OCI-LY1 (cell line): ENCODE measurements around the gene MIA3.

Experiments used
- H2AFZ ChIP-seq: fragments of 200-600 bp; sonication (generic), shearing (Covaris generic); 2 replicates; pipeline ENCODE4 v1.6.0; 2014; ENCODE audit warnings: antibody characterized with exemption, mild to moderate bottlenecking, low read length
- H3F3A ChIP-seq: fragments of 200-600 bp; sonication (generic), shearing (Covaris generic); 2 replicates; pipeline ENCODE4 v1.6.0; 2014; ENCODE audit warnings: mild to moderate bottlenecking, antibody characterized with exemption, low read length, moderate library complexity; ENCODE audit not compliant: insufficient read depth
- H3K27ac ChIP-seq: fragments of 200-600 bp; sonication (generic); 2 replicates; pipeline ENCODE4 v1.5.1; 2014; ENCODE audit warnings: low read length, mixed run types, mild to moderate bottlenecking, low read depth; ENCODE audit not compliant: poor library complexity, severe bottlenecking
- H3K27me3 ChIP-seq: fragments of 200-600 bp; sonication (generic); 2 replicates; pipeline ENCODE4 v1.6.0; 2014; ENCODE audit warnings: antibody characterized with exemption, mild to moderate bottlenecking, low read length, moderate library complexity; ENCODE audit not compliant: insufficient read depth
- H3K36me3 ChIP-seq: fragments of 200-600 bp; sonication (generic); 2 replicates; pipeline ENCODE4 v1.6.1; 2014; ENCODE audit warnings: mild to moderate bottlenecking, antibody characterized with exemption, low read length, moderate library complexity, mixed read lengths; ENCODE audit not compliant: insufficient read depth
- H3K4me1 ChIP-seq: fragments of 200-600 bp; sonication (generic); 2 replicates; pipeline ENCODE4 v1.5.1; 2014; ENCODE audit warnings: mild to moderate bottlenecking, low read length, moderate library complexity; ENCODE audit not compliant: insufficient read depth, severe bottlenecking
- H3K4me2 ChIP-seq: fragments of 200-600 bp; sonication (generic), shearing (Covaris generic); 2 replicates; pipeline ENCODE4 v1.6.1; 2014; ENCODE audit warnings: low read length
- H3K4me3 ChIP-seq: fragments of 200-600 bp; sonication (generic); 2 replicates; pipeline ENCODE4 v1.5.1; 2014; ENCODE audit warnings: low read length, low read depth, mild to moderate bottlenecking, mixed read lengths; ENCODE audit not compliant: poor library complexity, severe bottlenecking
- H3K79me2 ChIP-seq: fragments of 200-600 bp; shearing (Covaris generic); 2 replicates; pipeline ENCODE4 v1.6.1; 2016; ENCODE audit warnings: mixed run types, low read length, mixed read lengths; ENCODE audit not compliant: insufficient read depth
- H3K9ac ChIP-seq: fragments of 200-600 bp; sonication (generic), shearing (Covaris generic); 2 replicates; pipeline ENCODE4 v1.6.1; 2014; ENCODE audit warnings: mild to moderate bottlenecking, low read length, mixed read lengths
- H3K9me2 ChIP-seq: fragments of 200-600 bp; sonication (generic), shearing (Covaris generic); 2 replicates; pipeline ENCODE4 v1.6.1; 2014; ENCODE audit warnings: low read depth, mild to moderate bottlenecking, low read length, mixed read lengths
- H3K9me3 ChIP-seq: fragments of 200-600 bp; shearing (Covaris generic); 2 replicates; pipeline ENCODE4 v1.6.1; 2014; ENCODE audit warnings: low read length, mixed read lengths
- H4K20me1 ChIP-seq: fragments of 200-600 bp; sonication (generic), shearing (Covaris generic); 2 replicates; pipeline ENCODE4 v1.6.0; 2016; ENCODE audit warnings: mild to moderate bottlenecking, low read length; ENCODE audit not compliant: insufficient read depth
- EZH2 ChIP-seq: fragments of 200-600 bp; sonication (generic), shearing (Covaris generic); IDR thresholded peaks from 2 replicates; pipeline ENCODE4 v1.8.0; 2017; ENCODE audit warnings: borderline replicate concordance, mixed run types, mild to moderate bottlenecking, antibody characterized with exemption, low read length, moderate library complexity, mixed read lengths
- TF ChIP-seq, protein P1 (sequence below): fragments of 200-600 bp; sonication (generic), shearing (Covaris generic); IDR thresholded peaks from 2 replicates; pipeline ENCODE4 v1.5.1; 2017; ENCODE audit warnings: mild to moderate bottlenecking, antibody characterized with exemption, low read length, moderate library complexity, mixed read lengths

MIA3 gene

GRCh38 chr1:222709700-222710153 lies 91.8 kb downstream of the MIA3 start:
- Histone ChIP-seq H3K4me3 (no peak overlapping the region), H3K79me2 (0 out of 2 replicates have a peak, but pooled peaks cover 11% of the 10 kb centered on the region), H3K4me1 (peaks cover 20% of the 10 kb centered on the region), H3K36me3 (peaks cover 1% of the 10 kb centered on the region; the same call in 1 of the 2 replicates), H3K27me3 (no peaks in the 10 kb centered on the region), H3K4me2 (peak overlapping the region; percentile 88; the same call in 1 of the 2 replicates), H4K20me1 (no peaks in the 10 kb centered on the region), H2AFZ (no peak overlapping the region), H3K9ac (no peak overlapping the region), H3K9me2 (no peaks in the 10 kb centered on the region), H3K27ac (no peak overlapping the region), H3F3A (peaks cover 3% of the 10 kb centered on the region; the same call in 1 of the 2 replicates), H3K9me3 (peaks cover 6% of the 10 kb centered on the region)
- TF ChIP-seq EZH2: no peak
- TF ChIP-seq, protein P1, sequence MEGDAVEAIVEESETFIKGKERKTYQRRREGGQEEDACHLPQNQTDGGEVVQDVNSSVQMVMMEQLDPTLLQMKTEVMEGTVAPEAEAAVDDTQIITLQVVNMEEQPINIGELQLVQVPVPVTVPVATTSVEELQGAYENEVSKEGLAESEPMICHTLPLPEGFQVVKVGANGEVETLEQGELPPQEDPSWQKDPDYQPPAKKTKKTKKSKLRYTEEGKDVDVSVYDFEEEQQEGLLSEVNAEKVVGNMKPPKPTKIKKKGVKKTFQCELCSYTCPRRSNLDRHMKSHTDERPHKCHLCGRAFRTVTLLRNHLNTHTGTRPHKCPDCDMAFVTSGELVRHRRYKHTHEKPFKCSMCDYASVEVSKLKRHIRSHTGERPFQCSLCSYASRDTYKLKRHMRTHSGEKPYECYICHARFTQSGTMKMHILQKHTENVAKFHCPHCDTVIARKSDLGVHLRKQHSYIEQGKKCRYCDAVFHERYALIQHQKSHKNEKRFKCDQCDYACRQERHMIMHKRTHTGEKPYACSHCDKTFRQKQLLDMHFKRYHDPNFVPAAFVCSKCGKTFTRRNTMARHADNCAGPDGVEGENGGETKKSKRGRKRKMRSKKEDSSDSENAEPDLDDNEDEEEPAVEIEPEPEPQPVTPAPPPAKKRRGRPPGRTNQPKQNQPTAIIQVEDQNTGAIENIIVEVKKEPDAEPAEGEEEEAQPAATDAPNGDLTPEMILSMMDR: no peak

GRCh38 chr1:222711319-222712252 lies 93.7 kb downstream of the MIA3 start:
- Histone ChIP-seq H3K36me3 (peaks cover 5% of the 10 kb centered on the region; the same call in 1 of the 2 replicates), H3K9ac (peak overlapping the region; percentile 88), H3K9me2 (no peaks in the 10 kb centered on the region), H3F3A (no peaks in the 10 kb centered on the region), H3K27ac (peak overlapping the region; percentile 20), H3K79me2 (0 out of 2 replicates have a peak, but pooled peaks cover 7% of the 10 kb centered on the region), H3K4me3 (peak overlapping the region; percentile 83), H3K27me3 (no peaks in the 10 kb centered on the region), H3K9me3 (no peaks in the 10 kb centered on the region), H3K4me2 (peak overlapping the region; percentile 88), H2AFZ (no peak overlapping the region), H4K20me1 (no peaks in the 10 kb centered on the region), H3K4me1 (peaks cover 20% of the 10 kb centered on the region)
- TF ChIP-seq, protein P1: no peak
- no peak for TF ChIP-seq EZH2

DNA sequence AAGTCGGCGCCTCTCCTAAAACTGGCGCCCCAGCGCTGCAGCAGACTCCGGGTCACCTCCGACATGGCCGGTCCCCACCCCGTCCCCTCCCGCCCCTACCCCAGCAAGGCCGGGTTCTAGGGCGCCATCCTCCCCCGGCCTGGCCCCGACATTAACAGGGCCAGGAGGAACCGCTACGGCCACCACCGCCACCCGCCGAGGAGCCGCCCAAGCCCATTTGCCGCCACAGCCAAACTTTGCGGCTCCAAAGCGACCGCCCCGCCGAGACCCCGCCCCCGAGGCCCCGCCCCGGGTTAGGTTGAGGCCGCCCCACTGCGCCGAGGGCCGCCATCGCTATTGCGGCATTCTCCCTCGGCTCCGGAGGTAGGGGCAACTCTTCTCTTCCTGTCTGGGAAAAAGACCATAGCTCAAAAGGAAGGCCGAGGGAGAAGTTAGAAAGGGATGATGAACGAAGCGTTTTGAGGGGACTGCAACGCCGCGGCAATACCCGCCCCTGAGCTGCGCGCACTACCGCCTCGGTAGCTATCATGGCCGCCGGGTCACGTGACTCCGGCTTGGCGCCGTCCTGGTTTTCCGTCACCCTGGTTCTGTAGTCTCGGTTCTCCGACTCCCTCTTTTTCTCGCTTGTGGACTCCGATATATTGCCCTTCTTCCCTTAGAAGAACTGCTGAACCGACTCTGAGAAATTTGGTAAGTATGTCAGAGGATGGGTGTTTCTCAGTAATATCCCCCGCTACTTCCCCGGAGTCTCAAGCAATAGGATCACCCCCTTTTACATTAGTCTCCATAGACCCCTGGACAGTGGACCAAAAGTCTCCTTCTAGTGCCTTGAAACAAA lies 94.6 kb downstream of the MIA3 start, which contains the start of the genes AIDA and BROX:
Gene AIDA, minus strand, starts transcription at position 239 of the 838 bp plus-strand sequence. Its CDS starts 174 bp downstream, at position 65.
Gene BROX, plus strand, starts transcription at position 312 of the 838 bp plus-strand sequence. CDS start 3,136 bp downstream, outside the sequence.
- H3K27me3 ChIP-seq: no peaks in the 10 kb centered on the region
- peak within 1 kb of the TSS; percentile 83 for H3K4me3 ChIP-seq
- H3K27ac ChIP-seq: peak within 1 kb of the TSS; percentile 95
- peaks cover 20% of the 10 kb centered on the region for H3K4me1 ChIP-seq
- peak within 1 kb of the TSS; percentile 88 for H3K4me2 ChIP-seq
- no peaks in the 10 kb centered on the region for H4K20me1 ChIP-seq
- no peaks in the 10 kb centered on the region for H3K9me2 ChIP-seq
- no peaks in the 10 kb centered on the region for H3F3A ChIP-seq
- peak within 1 kb of the TSS; percentile 40; the same call in 1 of the 2 replicates for H2AFZ ChIP-seq
- no peaks in the 10 kb centered on the region for H3K9me3 ChIP-seq
- 0 out of 2 replicates have a peak, but pooled peaks cover 7% of the 10 kb centered on the region for H3K79me2 ChIP-seq
- H3K9ac ChIP-seq: peak within 1 kb of the TSS; percentile 91
- H3K36me3 ChIP-seq: peaks cover 14% of the 10 kb centered on the region; the same call in 1 of the 2 replicates
- TF ChIP-seq EZH2: no peak
- TF ChIP-seq, protein P1: no peak
